ENCODE data around the gene BLOC1S4. TPM values are rescaled to one million over a fixed set of nuclear protein-coding genes. Genes with fewer than 3 reads are reported as not detected.
A peak's percentile ranks its signal among the peaks of the same experiment; 100 is the strongest.

Gene BLOC1S4
- total RNA-seq, 1 donor from 2014 or later: 22.5 TPM

DNA sequence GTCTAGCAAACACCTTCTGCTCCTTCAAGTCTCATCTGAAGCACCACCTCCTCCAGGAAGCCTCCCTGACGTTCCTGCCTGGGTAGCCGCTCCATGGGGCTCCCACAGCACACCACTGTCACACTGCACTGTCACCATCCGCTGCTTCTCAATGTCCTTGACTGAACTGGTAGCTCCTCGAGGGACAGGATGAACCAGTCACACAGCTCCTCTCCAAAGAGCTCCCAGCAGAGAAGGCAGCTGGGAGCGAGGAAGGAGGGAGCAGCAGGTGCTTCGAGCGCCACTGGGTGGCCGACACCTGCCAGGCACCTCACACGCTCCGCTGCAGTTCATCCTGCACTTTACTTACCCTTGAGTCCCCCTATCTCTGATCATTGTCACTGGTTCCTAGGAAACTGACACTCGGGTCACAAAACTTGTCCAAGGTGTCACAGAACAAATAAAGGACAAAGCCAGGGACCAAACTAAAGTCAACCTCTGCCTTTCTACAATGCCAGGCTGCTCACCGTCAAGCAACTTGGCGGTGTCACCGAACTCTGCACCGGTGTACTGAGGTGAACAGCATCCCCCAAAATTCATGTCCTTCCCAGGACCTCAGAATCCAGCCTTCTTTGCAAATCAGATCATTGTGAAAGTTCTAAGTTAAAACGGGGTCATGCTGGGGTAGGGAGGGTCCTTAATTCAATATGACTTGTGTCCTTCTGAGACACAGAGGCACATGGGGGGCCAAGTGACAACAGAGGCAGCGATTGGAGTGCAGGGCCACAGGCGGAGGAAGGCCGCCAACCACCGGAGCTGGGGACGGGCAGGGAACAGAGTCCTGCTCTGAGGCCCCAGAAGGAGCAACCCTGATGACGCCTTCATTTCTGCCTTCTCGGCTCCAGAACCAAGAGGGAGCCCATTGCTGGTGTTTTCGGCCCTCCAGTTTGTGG is 27.8 kb upstream of the BLOC1S4 start:
- Mint-ChIP-seq H3K36me3 (ENCODE audit: unreplicated experiment) (no peaks in the 10 kb centered on the region), H3K4me3 (ENCODE audit: unreplicated experiment) (peak overlapping the region; percentile 20), H3K27me3 (ENCODE audit: unreplicated experiment) (peaks cover 26% of the 10 kb centered on the region), H3K27ac (ENCODE audit: unreplicated experiment) (peak overlapping the region; percentile 91), H3K9me3 (ENCODE audit: unreplicated experiment) (peaks cover 16% of the 10 kb centered on the region), H3K4me1 (ENCODE audit: low read depth, unreplicated experiment) (peaks cover 20% of the 10 kb centered on the region)
- TF ChIP-seq, protein P1, sequence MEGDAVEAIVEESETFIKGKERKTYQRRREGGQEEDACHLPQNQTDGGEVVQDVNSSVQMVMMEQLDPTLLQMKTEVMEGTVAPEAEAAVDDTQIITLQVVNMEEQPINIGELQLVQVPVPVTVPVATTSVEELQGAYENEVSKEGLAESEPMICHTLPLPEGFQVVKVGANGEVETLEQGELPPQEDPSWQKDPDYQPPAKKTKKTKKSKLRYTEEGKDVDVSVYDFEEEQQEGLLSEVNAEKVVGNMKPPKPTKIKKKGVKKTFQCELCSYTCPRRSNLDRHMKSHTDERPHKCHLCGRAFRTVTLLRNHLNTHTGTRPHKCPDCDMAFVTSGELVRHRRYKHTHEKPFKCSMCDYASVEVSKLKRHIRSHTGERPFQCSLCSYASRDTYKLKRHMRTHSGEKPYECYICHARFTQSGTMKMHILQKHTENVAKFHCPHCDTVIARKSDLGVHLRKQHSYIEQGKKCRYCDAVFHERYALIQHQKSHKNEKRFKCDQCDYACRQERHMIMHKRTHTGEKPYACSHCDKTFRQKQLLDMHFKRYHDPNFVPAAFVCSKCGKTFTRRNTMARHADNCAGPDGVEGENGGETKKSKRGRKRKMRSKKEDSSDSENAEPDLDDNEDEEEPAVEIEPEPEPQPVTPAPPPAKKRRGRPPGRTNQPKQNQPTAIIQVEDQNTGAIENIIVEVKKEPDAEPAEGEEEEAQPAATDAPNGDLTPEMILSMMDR (IDR thresholded peaks at IDR 0.05; ENCODE audit: partially characterized antibody, unreplicated experiment): no peak
- DNase-seq: no peak

GRCh38 chr4:6688879-6689505 is 27.0 kb upstream of the BLOC1S4 start:
- H3K36me3 Mint-ChIP-seq (ENCODE audit: unreplicated experiment): no peaks in the 10 kb centered on the region
- H3K27ac Mint-ChIP-seq (ENCODE audit: unreplicated experiment): peak overlapping the region; percentile 91
- peaks cover 16% of the 10 kb centered on the region for H3K9me3 Mint-ChIP-seq (ENCODE audit: unreplicated experiment)
- peak overlapping the region; percentile 65 for H3K4me3 Mint-ChIP-seq (ENCODE audit: unreplicated experiment)
- H3K4me1 Mint-ChIP-seq (ENCODE audit: low read depth, unreplicated experiment): peaks cover 23% of the 10 kb centered on the region
- H3K27me3 Mint-ChIP-seq (ENCODE audit: unreplicated experiment): peaks cover 24% of the 10 kb centered on the region
- peak; percentile 77 for DNase-seq
- TF ChIP-seq, protein P1 (IDR thresholded peaks at IDR 0.05; ENCODE audit: partially characterized antibody, unreplicated experiment): no peak

GRCh38 chr4:6689506-6689960 is 26.4 kb upstream of the BLOC1S4 start:
- H3K9me3 Mint-ChIP-seq (ENCODE audit: unreplicated experiment): peaks cover 16% of the 10 kb centered on the region
- peaks cover 24% of the 10 kb centered on the region for H3K27me3 Mint-ChIP-seq (ENCODE audit: unreplicated experiment)
- H3K4me1 Mint-ChIP-seq (ENCODE audit: low read depth, unreplicated experiment): peaks cover 23% of the 10 kb centered on the region
- DNase-seq: no peak
- peak overlapping the region; percentile 32 for H3K4me3 Mint-ChIP-seq (ENCODE audit: unreplicated experiment)
- TF ChIP-seq, protein P1 (IDR thresholded peaks at IDR 0.05; ENCODE audit: partially characterized antibody, unreplicated experiment): no peak
- peak overlapping the region; percentile 91 for H3K27ac Mint-ChIP-seq (ENCODE audit: unreplicated experiment)
- H3K36me3 Mint-ChIP-seq (ENCODE audit: unreplicated experiment): no peaks in the 10 kb centered on the region

DNA sequence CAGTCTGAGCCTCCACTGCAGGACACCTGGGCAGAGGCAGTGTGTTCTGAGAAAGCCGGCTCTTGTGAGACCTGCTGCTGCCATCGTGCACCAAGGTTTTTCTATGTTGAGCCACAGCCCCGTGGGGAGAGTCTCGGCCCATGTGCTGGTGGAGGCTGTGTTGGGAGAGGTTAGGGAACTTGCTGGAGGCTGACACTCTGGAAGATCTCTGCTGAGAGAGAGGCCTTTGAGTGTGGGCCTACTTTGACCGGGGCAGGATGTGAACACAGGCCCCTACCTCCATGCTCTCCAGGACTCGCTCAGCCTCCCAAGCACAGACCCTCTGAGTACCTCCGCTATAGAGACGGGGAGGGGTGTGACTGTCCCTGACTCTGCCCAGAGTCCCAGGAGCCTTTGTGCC is 23.6 kb upstream of the BLOC1S4 start:
- Mint-ChIP-seq H3K4me3 (ENCODE audit: unreplicated experiment) (no peak overlapping the region), H3K36me3 (ENCODE audit: unreplicated experiment) (no peaks in the 10 kb centered on the region), H3K9me3 (ENCODE audit: unreplicated experiment) (peaks cover 14% of the 10 kb centered on the region), H3K4me1 (ENCODE audit: low read depth, unreplicated experiment) (peaks cover 29% of the 10 kb centered on the region), H3K27ac (ENCODE audit: unreplicated experiment) (no peak overlapping the region), H3K27me3 (ENCODE audit: unreplicated experiment) (peaks cover 21% of the 10 kb centered on the region)
- TF ChIP-seq, protein P1 (IDR thresholded peaks at IDR 0.05; ENCODE audit: partially characterized antibody, unreplicated experiment): no peak
- DNase-seq: no peak

Data from glutamatergic neuron (in vitro differentiated cells).